H1 (cell line): ENCODE data around the gene CAPN2. TPM values are rescaled to one million over a fixed set of nuclear protein-coding genes. Genes with fewer than 3 reads are reported as not detected.

Experiments used
- CTCF ChIA-PET: fragments of 300-600 bp; sonication (Branson Sonifier 250); formaldehyde crosslinking; loops from one replicate; lab custom pipeline; 2021; ENCODE audit not compliant: partially characterized antibody; lab: Charles Lee
- POLR2A ChIA-PET: fragments of 300-600 bp; sonication (Branson Sonifier 250); formaldehyde crosslinking; loops from one replicate; lab custom pipeline; 2021; ENCODE audit warnings: inconsistent platforms; ENCODE audit not compliant: partially characterized antibody; lab: Charles Lee
- DNase-seq, 2 experiments: peaks; one replicate each; pipeline versions ENCODE4 v3.0.0 to v3.0.0-alpha.2; 2010 to 2022; ENCODE audit warnings: low spot score in 2 of 2, low read depth in 1 of 2, mixed read lengths in 1 of 2
- FAIRE-seq: peaks from 2 replicates; lab custom pipeline; 2011; peaks lifted over from hg19 to GRCh38; lab: Jason Lieb, UNC
- H2AFZ ChIP-seq: 2 replicates; pipeline ENCODE4 v1.8.1; 2012; ENCODE audit warnings: low read length, inconsistent platforms
- H2AK5ac ChIP-seq: 2 replicates; pipeline ENCODE4 v1.6.1; 2013; ENCODE audit warnings: low read depth, low read length
- H2BK120ac ChIP-seq: replicated peaks from 2 replicates; pipeline ENCODE3; 2013; ENCODE audit warnings: low read depth, low read length, inconsistent platforms
- H2BK12ac ChIP-seq: 2 replicates; pipeline ENCODE4 v1.6.1; 2013; ENCODE audit warnings: low read depth, low read length
- H2BK15ac ChIP-seq: 2 replicates; pipeline ENCODE4 v1.6.1; 2013; ENCODE audit warnings: low read length
- H2BK20ac ChIP-seq: 2 replicates; pipeline ENCODE4 v1.6.1; 2013; ENCODE audit warnings: low read length
- H2BK5ac ChIP-seq: 2 replicates; pipeline ENCODE4 v1.6.1; 2013; ENCODE audit warnings: low read depth, low read length
- H3K14ac ChIP-seq: 2 replicates; pipeline ENCODE4 v1.6.1; 2013; ENCODE audit warnings: inconsistent platforms; ENCODE audit not compliant: insufficient read length
- H3K18ac ChIP-seq: 2 replicates; pipeline ENCODE4 v1.6.1; 2013; ENCODE audit warnings: low read length; ENCODE audit errors: extremely low read depth
- H3K23ac ChIP-seq: 2 replicates; pipeline ENCODE4 v1.6.1; 2013; ENCODE audit warnings: inconsistent platforms; ENCODE audit not compliant: insufficient read length
- H3K23me2 ChIP-seq: 2 replicates; pipeline ENCODE4 v1.6.1; 2013; ENCODE audit warnings: low read depth, low read length
- H3K27ac ChIP-seq: 2 replicates; pipeline ENCODE4 v1.6.1; 2011; ENCODE audit warnings: low read depth, low read length, inconsistent platforms
- H3K27me3 ChIP-seq, 4 experiments: replicated peaks in 1 of 4; 1 replicate in 1 of 4; 2 replicates in 3 of 4; pipeline versions ENCODE4 v1.6.1 to v1.8.1; 2011 to 2013; ENCODE audit warnings: low read length in 3 of 4, mild to moderate bottlenecking in 3 of 4, inconsistent platforms in 2 of 4, mixed read lengths in 2 of 4, moderate library complexity in 1 of 4; ENCODE audit not compliant: control insufficient read depth in 3 of 4, insufficient read depth in 3 of 4; ENCODE audit errors: extremely low read depth in 1 of 4
- H3K36me3 ChIP-seq, 4 experiments: 2 replicates each; pipeline versions ENCODE4 v1.6.1 to v1.8.1; 2011 to 2013; ENCODE audit warnings: mild to moderate bottlenecking in 4 of 4, low read length in 3 of 4, moderate library complexity in 2 of 4, control low read depth in 1 of 4, inconsistent platforms in 1 of 4; ENCODE audit not compliant: insufficient read depth in 4 of 4, control insufficient read depth in 2 of 4
- H3K4ac ChIP-seq: replicated peaks from 2 replicates; pipeline ENCODE3; 2013; ENCODE audit warnings: low read length, low read depth, mixed read lengths, inconsistent platforms; ENCODE audit not compliant: insufficient read length
- H3K4me1 ChIP-seq, 4 experiments: replicated peaks in 1 of 4; 1 replicate in 1 of 4; 2 replicates in 3 of 4; pipeline versions ENCODE4 v1.6.1 to v1.8.1; 2011 to 2013; ENCODE audit warnings: low read length in 3 of 4, inconsistent platforms in 2 of 4, mixed read lengths in 1 of 4; ENCODE audit not compliant: insufficient read depth in 4 of 4, control insufficient read depth in 3 of 4
- H3K4me2 ChIP-seq, 2 experiments: 2 replicates each; pipeline versions ENCODE4 v1.6.1 to v1.8.1; 2011 to 2013; ENCODE audit warnings: low read depth in 2 of 2, low read length in 2 of 2, control low read depth in 1 of 2, inconsistent platforms in 1 of 2, mild to moderate bottlenecking in 1 of 2; ENCODE audit not compliant: insufficient read depth in 1 of 2
- H3K4me3 ChIP-seq, 4 experiments: fragments of 200-600, 300-600 bp in 1 of 4; sonication (generic), shearing (Covaris generic), sonication (Bioruptor Twin) in 1 of 4; 2 replicates each; pipeline versions ENCODE4 v1.5.1 to v1.8.1; 2011 to 2016; ENCODE audit warnings: low read length in 4 of 4, low read depth in 3 of 4, control low read depth in 2 of 4, inconsistent platforms in 2 of 4, mild to moderate bottlenecking in 2 of 4, mixed read lengths in 1 of 4, moderate library complexity in 1 of 4; ENCODE audit not compliant: insufficient read depth in 2 of 4; ENCODE audit errors: extremely low read depth in 1 of 4
- H3K56ac ChIP-seq: replicated peaks from 2 replicates; pipeline ENCODE3; 2013; ENCODE audit warnings: low read depth, mild to moderate bottlenecking, mixed read lengths, low read length, inconsistent platforms; ENCODE audit not compliant: insufficient read length
- H3K79me1 ChIP-seq: 2 replicates; pipeline ENCODE4 v1.6.1; 2013; ENCODE audit warnings: low read depth, low read length, control low read depth
- H3K79me2 ChIP-seq, 2 experiments: 2 replicates each; pipeline versions ENCODE4 v1.6.1 to v1.8.1; 2012 to 2013; ENCODE audit warnings: low read length in 2 of 2, mild to moderate bottlenecking in 2 of 2, inconsistent platforms in 1 of 2; ENCODE audit not compliant: insufficient read depth in 2 of 2, control insufficient read depth in 1 of 2
- H3K9ac ChIP-seq, 4 experiments: replicated peaks in 1 of 4; 1 replicate in 1 of 4; 2 replicates in 3 of 4; pipeline versions ENCODE4 v1.6.1 to v1.8.1; 2011 to 2013; ENCODE audit warnings: low read depth in 3 of 4, low read length in 3 of 4, control low read depth in 2 of 4, mild to moderate bottlenecking in 2 of 4, moderate library complexity in 2 of 4, inconsistent platforms in 1 of 4; ENCODE audit errors: extremely low read depth in 1 of 4
- H3K9me3 ChIP-seq, 2 experiments: 2 replicates each; pipeline versions ENCODE4 v1.6.1 to v1.8.1; 2012 to 2013; ENCODE audit warnings: mild to moderate bottlenecking in 2 of 2, moderate library complexity in 2 of 2, control low read depth in 1 of 2, inconsistent platforms in 1 of 2, low read depth in 1 of 2, low read length in 1 of 2, mixed read lengths in 1 of 2; ENCODE audit not compliant: insufficient read depth in 2 of 2
- H4K20me1 ChIP-seq, 2 experiments: replicated peaks in 1 of 2; 2 replicates each; pipeline versions ENCODE3 to v1.8.1; 2011 to 2013; ENCODE audit warnings: inconsistent platforms in 2 of 2, low read length in 2 of 2, mild to moderate bottlenecking in 1 of 2; ENCODE audit not compliant: insufficient read depth in 2 of 2, control insufficient read depth in 1 of 2
- H4K5ac ChIP-seq: 2 replicates; pipeline ENCODE4 v1.6.1; 2013; ENCODE audit warnings: low read length, low read depth, mixed read lengths, inconsistent platforms; ENCODE audit not compliant: insufficient read length
- H4K8ac ChIP-seq: 2 replicates; pipeline ENCODE4 v1.8.0; 2013; ENCODE audit warnings: mild to moderate bottlenecking, moderate library complexity, low read length, inconsistent platforms; ENCODE audit not compliant: insufficient read depth; ENCODE audit errors: extremely low read depth
- H4K91ac ChIP-seq: replicated peaks from 2 replicates; pipeline ENCODE3; 2013; ENCODE audit warnings: low read length, mixed read lengths, inconsistent platforms; ENCODE audit not compliant: insufficient read length
- BCL11A ChIP-seq, 2 experiments: IDR thresholded peaks; one replicate each; pipeline ENCODE4 v1.6.1; 2011; ENCODE audit warnings: low read depth in 2 of 2, low read length in 2 of 2, mild to moderate bottlenecking in 2 of 2
- CEBPB ChIP-seq: IDR thresholded peaks from 2 replicates; pipeline ENCODE4 v1.6.1; 2012; ENCODE audit warnings: low read depth, low read length
- CHD1 ChIP-seq: IDR thresholded peaks from 2 replicates; pipeline ENCODE4 v1.6.1; 2012; ENCODE audit warnings: low read depth, low read length, improper control_type of control experiment
- HDAC6 ChIP-seq: IDR thresholded peaks from one replicate; pipeline ENCODE4 v1.7.1; 2012; ENCODE audit warnings: low read depth, mild to moderate bottlenecking, inconsistent platforms, low read length, moderate library complexity
- KDM4A ChIP-seq: IDR thresholded peaks from one replicate; pipeline ENCODE4 v1.7.1; 2012; ENCODE audit warnings: low read depth, mild to moderate bottlenecking, moderate library complexity, low read length, inconsistent platforms; ENCODE audit not compliant: severe bottlenecking
- SP1 ChIP-seq: IDR thresholded peaks from 2 replicates; pipeline ENCODE4 v1.6.1; 2011; ENCODE audit warnings: low read depth, low read length
- SP2 ChIP-seq: IDR thresholded peaks from 2 replicates; pipeline ENCODE4 v1.6.1; 2012; ENCODE audit warnings: mild to moderate bottlenecking, low read length, inconsistent platforms
- SRF ChIP-seq: IDR thresholded peaks from 2 replicates; pipeline ENCODE4 v1.6.1; 2011; ENCODE audit warnings: mild to moderate bottlenecking, low read depth, low read length, moderate library complexity
- TAF7 ChIP-seq: optimal IDR thresholded peaks from 2 replicates; pipeline ENCODE3; 2011; ENCODE audit warnings: low read depth, mild to moderate bottlenecking, inconsistent platforms, low read length, moderate library complexity, borderline replicate concordance
- TBP ChIP-seq: IDR thresholded peaks from 2 replicates; pipeline ENCODE4 v1.6.1; 2011; ENCODE audit warnings: low read depth, low read length, improper control_type of control experiment
- TCF12 ChIP-seq: IDR thresholded peaks from 2 replicates; pipeline ENCODE4 v1.6.1; 2011; ENCODE audit warnings: low read depth, mild to moderate bottlenecking, low read length
- WGBS, 2 experiments: shearing (Covaris generic) in 1 of 2; methylation state at CpG; one replicate each; pipeline versions ENCODE4 v1.1.6 to v1.1.7; 2013 to 2015; ENCODE audit warnings: low lambda C conversion rate in 2 of 2, mixed read lengths in 2 of 2, inconsistent platforms in 1 of 2, low coverage in 1 of 2, missing lambda C conversion rate in 1 of 2; ENCODE audit not compliant: insufficient replicate concordance in 2 of 2, insufficient coverage in 1 of 2, insufficient read length in 1 of 2; ENCODE audit errors: extremely low coverage in 1 of 2, missing lambda C conversion rate in 1 of 2; 5-methylcytosine and 5-hydroxymethylcytosine counted together
- polyA plus RNA-seq, 7 experiments: library from polyadenylated mRNA; depleted of rRNA in 3 of 7; stranded (reverse) in 5 of 7; unstranded in 2 of 7; fragments of >200 nt in 5 of 7; fragments of 200-250 nt in 2 of 7; gene quantifications; 1 replicate in 5 of 7; 2 replicates in 1 of 7; 4 replicates in 1 of 7; pipeline versions ENCODE4 v1.2.1 to v1.2.3, GENCODE V29; 2011 to 2013; ENCODE audit warnings: missing spikeins in 2 of 7, mixed read lengths in 2 of 7
- total RNA-seq: library from RNA; stranded (reverse); fragmentation: NEBNext Ultra II Directional; extraction: Animal tissue kit (Norgen Biotek cat#: 25700); gene quantifications from 2 replicates; pipeline ENCODE4 v1.2.1, GENCODE V29; 2021
- TF ChIP-seq, protein P1 (sequence below): IDR thresholded peaks from 2 replicates; pipeline ENCODE4 v1.6.1; 2012; ENCODE audit warnings: inconsistent platforms

Gene CAPN2
- total and polyA plus RNA-seq, 2 of the 8 experiments (the other 6 are each of a cell fraction or from before 2014, with no cell fraction given), result 9.2 to 10.3 TPM

DNA sequence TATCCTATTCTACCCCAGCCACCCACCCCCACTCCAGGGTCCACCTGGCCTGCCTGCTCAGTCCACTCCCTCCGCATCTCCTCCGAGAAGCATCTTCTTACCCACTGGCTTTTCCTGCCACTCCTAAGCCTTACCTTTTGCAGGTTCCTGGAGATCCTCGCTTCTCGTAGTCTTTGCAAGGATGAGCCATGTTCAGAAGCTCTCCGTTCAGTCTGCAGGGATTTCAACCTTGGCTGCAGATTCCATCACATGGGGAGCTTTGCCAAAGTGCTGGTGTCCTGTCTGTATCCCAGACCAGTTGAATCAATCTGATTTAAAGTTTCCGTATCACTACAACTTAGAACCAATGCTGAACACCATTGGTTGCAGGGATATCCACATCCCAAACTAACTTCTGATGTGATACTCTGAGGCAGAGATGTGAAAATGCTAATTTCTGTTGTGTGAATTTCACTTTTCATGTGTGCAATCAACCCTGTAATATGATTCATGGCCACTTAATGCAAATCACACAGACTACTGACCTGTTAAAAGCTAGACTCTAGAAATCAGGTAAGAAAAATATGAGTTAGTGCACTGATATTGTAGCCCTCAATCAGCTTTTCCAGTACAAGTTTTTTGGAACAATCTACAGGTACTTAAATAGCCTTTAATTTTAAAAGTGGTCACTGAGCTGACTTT lies 61.9 kb downstream of the CAPN2 start:
- Histone ChIP-seq H3K4me3 (no peak overlapping the region), H3K14ac (no peak overlapping the region), H4K5ac (no peak overlapping the region), H3K9me3 (no peaks in the 10 kb centered on the region), H2AK5ac (no peak overlapping the region), H4K91ac (no peak overlapping the region), H3K18ac (no peak overlapping the region), H3K27ac (no peak overlapping the region), H2BK5ac (no peak overlapping the region), H3K4ac (no peak overlapping the region), H3K4me2 (no peak overlapping the region), H3K56ac (no peak overlapping the region), H4K20me1 (no peaks in the 10 kb centered on the region), H2AFZ (no peak overlapping the region), H3K23ac (no peak overlapping the region), H2BK120ac (no peak overlapping the region), H3K79me2 (no peaks in the 10 kb centered on the region), H2BK15ac (no peak overlapping the region), H2BK12ac (no peak overlapping the region), H3K36me3 (peaks cover 8 to 40% (median 26%) of the 10 kb centered on the region in 4 experiments), H3K79me1 (no peaks in the 10 kb centered on the region), H3K4me1 (peaks cover 0 to 5% (median 2%) of the 10 kb centered on the region in 4 experiments; a peak in 2 of 7 replicates), H2BK20ac (no peak overlapping the region), H3K9ac (no peak overlapping the region), H4K8ac (no peak overlapping the region), H3K23me2 (no peaks in the 10 kb centered on the region), H3K27me3 (no peaks in the 10 kb centered on the region)
- DNase-seq (peak in 1 of 2 experiments; percentile 19), FAIRE-seq (no peak)
- ChIA-PET POLR2A (interaction anchor here (0.8 to 1.3 kb wide), 2 partner anchors 14 kb away, joined by 3 read pairs; no protein-coding TSS in a partner anchor), CTCF (interaction anchor here (0.6 to 2.0 kb wide), 5 partner anchors 11 to 624 kb away, joined by 3 to 7 read pairs (median 6); no protein-coding TSS in a partner anchor)
- 87% methylated on average over 6 of the region's 6 CpGs; no CpG with 5 or more reads in 1 of the 2 experiments for WGBS, 2 experiments
- no peak for TF ChIP-seq CEBPB
- TF ChIP-seq TBP, result no peak
- no peak for TF ChIP-seq SP2
- no peak for TF ChIP-seq KDM4A
- no peak for TF ChIP-seq SP1
- TF ChIP-seq, protein P1, sequence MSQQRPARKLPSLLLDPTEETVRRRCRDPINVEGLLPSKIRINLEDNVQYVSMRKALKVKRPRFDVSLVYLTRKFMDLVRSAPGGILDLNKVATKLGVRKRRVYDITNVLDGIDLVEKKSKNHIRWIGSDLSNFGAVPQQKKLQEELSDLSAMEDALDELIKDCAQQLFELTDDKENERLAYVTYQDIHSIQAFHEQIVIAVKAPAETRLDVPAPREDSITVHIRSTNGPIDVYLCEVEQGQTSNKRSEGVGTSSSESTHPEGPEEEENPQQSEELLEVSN, result no peak
- TF ChIP-seq HDAC6, result no peak
- TF ChIP-seq BCL11A (IDR thresholded peaks at IDR 0.05; ENCODE audit: low read depth in 2 of 2, low read length in 2 of 2), result no peak
- no peak for TF ChIP-seq CHD1
- no peak for TF ChIP-seq TCF12
- TF ChIP-seq SRF, result no peak
- no peak for TF ChIP-seq TAF7
